Heart right ventricle (tissue), 16 donors: ENCODE data around the gene OLFM4. TPM values are rescaled to one million over a fixed set of nuclear protein-coding genes. Genes with fewer than 3 reads are reported as not detected.
A peak's percentile ranks its signal among the peaks of the same experiment; 100 is the strongest.

Source experiments
- ATAC-seq, 8 donors: fragments of 200-7000 bp; cut with Tn5 transposase; one replicate each; pipeline ENCODE4 v1.9.1; 2020; ENCODE audit warnings: mild to moderate bottlenecking in 8 of 8, moderate library complexity in 8 of 8, moderate number of reproducible peaks in 1 of 8
- DNase-seq, 2 donors: peaks; one replicate each; pipeline ENCODE4 v3.0.0-alpha.2; 2020
- H3K27ac ChIP-seq, 10 donors: fragments of 200-600 bp; sonication (generic) in 2 of 10; one replicate each; pipeline versions ENCODE4 v1.5.0 to v1.8.0; 2020 to 2022; ENCODE audit warnings: mild to moderate bottlenecking in 3 of 10
- H3K27me3 ChIP-seq, 7 donors: fragments of 200-600 bp; one replicate each; pipeline ENCODE4 v1.8.0; 2021 to 2022; ENCODE audit warnings: mild to moderate bottlenecking in 2 of 7
- H3K36me3 ChIP-seq, 9 donors: fragments of 200-600 bp; sonication (generic) in 1 of 9; one replicate each; pipeline versions ENCODE4 v1.5.0 to v1.8.0; 2020 to 2022; ENCODE audit warnings: mild to moderate bottlenecking in 2 of 9
- H3K4me1 ChIP-seq, 9 donors: fragments of 200-600 bp; sonication (generic) in 1 of 9; one replicate each; pipeline versions ENCODE4 v1.5.0 to v1.8.0; 2020 to 2022; ENCODE audit warnings: mild to moderate bottlenecking in 4 of 9
- H3K4me3 ChIP-seq, 10 donors: fragments of 200-600 bp; sonication (generic) in 2 of 10; one replicate each; pipeline versions ENCODE4 v1.5.0 to v1.8.0; 2020 to 2022; ENCODE audit warnings: mild to moderate bottlenecking in 7 of 10, moderate library complexity in 2 of 10
- H3K9me3 ChIP-seq, 11 donors: fragments of 200-600 bp in 10 of 11; sonication (generic) in 2 of 11; one replicate each; pipeline versions ENCODE4 v1.5.0 to v1.8.0; 2013 to 2022; ENCODE audit warnings: mild to moderate bottlenecking in 2 of 11, control low read depth in 1 of 11, moderate library complexity in 1 of 11
- CTCF ChIP-seq, 9 donors: fragments of 200-600 bp; sonication (generic) in 2 of 9; IDR thresholded peaks; one replicate each; pipeline versions ENCODE4 v1.5.0 to v1.8.0; 2021 to 2022; ENCODE audit warnings: antibody characterized with exemption in 9 of 9, mild to moderate bottlenecking in 5 of 9, moderate library complexity in 1 of 9
- WGBS, 2 donors: extraction: QIAGEN DNeasy Blood & Tissue Kit; methylation state at CpG; one replicate each; pipeline ENCODE4 v1.1.7; 2013; ENCODE audit warnings: inconsistent platforms in 1 of 2; 5-methylcytosine and 5-hydroxymethylcytosine counted together
- intact Hi-C, 10 donors: fragments of 100-400 bp; cut with DNase I; formaldehyde crosslinking; loops; one replicate each; pipeline versions ENCODE4 v1.11.1 to v1.14.2; 2022
- polyA plus RNA-seq, 2 donors: library from polyadenylated mRNA; stranded (reverse); fragments of 200-250 nt; gene quantifications; one replicate each; pipeline ENCODE4 v1.2.3, GENCODE V29; 2013
- total RNA-seq, 10 donors: library from RNA; stranded (reverse); fragmentation: NEBNext Ultra II Directional in 3 of 10; extraction: Animal tissue kit (Norgen Biotek cat#: 25700) in 3 of 10; gene quantifications; one replicate each; pipeline versions ENCODE4 v1.2.1 to v1.2.4, GENCODE V29; 2021 to 2023
- donor health status: Arrhythmogenic right ventricular cardiomyopathy.
- donor health status: ischemic (EF 13 %, LVEDD 7.1; RV severe dilation, severe dysfunction).
- donor health status: healthy with polysubstance abuse.
- donor health status: DM: no; HTN: yes; CAD: no.
- donor health status: DM: no; HTN: no; CAD: no.
- donor health status: ischemic (EF 25% LVEDD 6.9; RV normal size, moderate dysfunction).
- donor health status: ischemic (EF 25% LVEDD 5.7; RV mildly dilated, moderate dysfunction).
- donor health status: healthy.
- donor health status: DM: yes; HTN: yes; CAD: no.
- donor health status: Ischemic cardiomyopathy.
- donor health status: ischemic (EF 35%, LVEDD 5.7; RV mildly dilated, moderate dysfunction).
- donor health status: nonischemic (EF 11% LVEDD 7.7; RV severe dilation, severe dysfunction).
- donor health status: DM: yes; HTN: yes; CAD: no.
- donor health status: PGD.
- donor health status: ischemic (EF 29% LVEDD 5.4; RV normal size, mild dysfunction).
- donor health status: nonischemic (EF 23%, LVEDD 6.1; RV moderate dilation, normal function).

Gene OLFM4
- total and polyA plus RNA-seq, 12 donors = 0.06 to 1.6 (median 0.30) TPM; not detected in 6

GRCh38 chr13:53045189-53045588, 16.6 kb downstream of the OLFM4 start:
- peak overlapping the region in 1 of 10 donors; percentile 43 for H3K27ac ChIP-seq

GRCh38 chr13:53048880-53049279, 20.3 kb downstream of the OLFM4 start:
- ATAC-seq = no peak
- intact Hi-C loops = no loop called here

More at GRCh38 chr13:53045189-53045588, 16.6 kb downstream of the OLFM4 start:
- no peaks in the 10 kb centered on the region for H3K36me3 ChIP-seq
- TF ChIP-seq CTCF (IDR thresholded peaks at IDR 0.05) = no peak
- ATAC-seq (peak in 5 of 8 donors; percentile 24 to 80 (median 59)), DNase-seq (peak in 1 of 2 donors; percentile 8)
- H3K4me1 ChIP-seq = no peaks in the 10 kb centered on the region
- no peak overlapping the region for H3K4me3 ChIP-seq
- intact Hi-C loops = no loop called here
- H3K27me3 ChIP-seq = no peaks in the 10 kb centered on the region
- no peaks in the 10 kb centered on the region for H3K9me3 ChIP-seq

DNA sequence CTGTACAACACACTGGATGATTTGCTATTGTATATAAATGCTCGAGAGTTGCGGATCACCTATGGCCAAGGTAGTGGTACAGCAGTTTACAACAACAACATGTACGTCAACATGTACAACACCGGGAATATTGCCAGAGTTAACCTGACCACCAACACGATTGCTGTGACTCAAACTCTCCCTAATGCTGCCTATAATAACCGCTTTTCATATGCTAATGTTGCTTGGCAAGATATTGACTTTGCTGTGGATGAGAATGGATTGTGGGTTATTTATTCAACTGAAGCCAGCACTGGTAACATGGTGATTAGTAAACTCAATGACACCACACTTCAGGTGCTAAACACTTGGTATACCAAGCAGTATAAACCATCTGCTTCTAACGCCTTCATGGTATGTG, 21.5 kb downstream of the OLFM4 start:
- Histone ChIP-seq H3K4me3 (no peak overlapping the region), H3K4me1 (peaks cover 0 to 11% (median 6%) of the 10 kb centered on the region in 9 donors), H3K27ac (no peak overlapping the region), H3K36me3 (no peaks in the 10 kb centered on the region), H3K27me3 (peaks cover 0 to 3% (median 0%) of the 10 kb centered on the region in 7 donors), H3K9me3 (no peaks in the 10 kb centered on the region)
- ATAC-seq = no peak
- TF ChIP-seq CTCF (IDR thresholded peaks at IDR 0.05) = no peak
- WGBS, 2 donors = 91 to 94% methylated on average over 7 of the region's 7 CpGs
- intact Hi-C loops = no loop called here
- no peak for DNase-seq

More at GRCh38 chr13:53048880-53049279, 20.3 kb downstream of the OLFM4 start:
- H3K9me3 ChIP-seq = no peaks in the 10 kb centered on the region
- TF ChIP-seq CTCF (IDR thresholded peaks at IDR 0.05) = no peak
- H3K27me3 ChIP-seq = no peaks in the 10 kb centered on the region
- H3K4me1 ChIP-seq = peaks cover 0 to 11% (median 6%) of the 10 kb centered on the region in 9 donors
- 96 to 97% methylated on average over 4 of the region's 4 CpGs for WGBS, 2 donors
- no peaks in the 10 kb centered on the region for H3K36me3 ChIP-seq
- H3K4me3 ChIP-seq = no peak overlapping the region
- DNase-seq = no peak
- H3K27ac ChIP-seq = no peak overlapping the region

DNA sequence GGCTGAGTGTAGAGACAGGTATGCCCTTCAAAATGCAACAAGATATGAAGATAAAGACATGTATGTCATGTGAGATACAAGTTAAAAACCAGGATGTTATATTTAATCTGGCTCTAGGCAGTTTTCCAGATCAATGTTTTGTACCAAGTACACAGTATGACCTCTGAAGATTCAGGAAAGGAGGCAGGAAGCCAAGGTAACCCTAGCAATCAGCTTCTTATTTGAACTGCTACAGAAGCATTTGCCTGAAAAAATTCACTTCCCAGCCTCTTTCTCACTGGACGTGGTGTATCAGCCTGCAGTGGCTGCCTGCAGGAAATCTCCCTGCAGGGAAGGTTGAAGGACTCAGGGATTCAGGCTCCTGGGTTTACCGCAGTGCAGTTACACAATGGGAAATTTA, 24.1 kb downstream of the OLFM4 start:
- Histone ChIP-seq H3K4me1 (peaks cover 0 to 11% (median 6%) of the 10 kb centered on the region in 9 donors), H3K4me3 (no peak overlapping the region), H3K9me3 (no peaks in the 10 kb centered on the region), H3K36me3 (no peaks in the 10 kb centered on the region), H3K27me3 (peaks cover 0 to 4% (median 0%) of the 10 kb centered on the region in 7 donors), H3K27ac (no peak overlapping the region)
- intact Hi-C loops = no loop called here
- TF ChIP-seq CTCF (IDR thresholded peaks at IDR 0.05) = no peak
- DNase-seq (no peak), ATAC-seq (peak in 3 of 8 donors; percentile 39 to 54 (median 47))
- WGBS, 2 donors = 30 to 32% methylated on average over 2 of the region's 2 CpGs
